Peyer's patch (tissue), 4 donors: ENCODE data around the gene FAM20A.

Source experiments
- POLR2A ChIP-seq, 2 donors: fragments of 450-650 bp; IDR thresholded peaks; one replicate each; pipeline ENCODE4 v1.5.1; 2017; ENCODE audit warnings: antibody characterized with exemption in 2 of 2, mild to moderate bottlenecking in 2 of 2, moderate library complexity in 2 of 2
- TF ChIP-seq, protein P1 (sequence below), 6 experiments: fragments of 450-650 bp in 4 of 6; fragments of 200-600 bp in 2 of 6; sonication (generic) in 1 of 6; IDR thresholded peaks; one replicate each; pipeline ENCODE4 v1.5.1; 2017 to 2019; ENCODE audit warnings: antibody characterized with exemption in 6 of 6, mild to moderate bottlenecking in 3 of 6, moderate library complexity in 1 of 6

DNA sequence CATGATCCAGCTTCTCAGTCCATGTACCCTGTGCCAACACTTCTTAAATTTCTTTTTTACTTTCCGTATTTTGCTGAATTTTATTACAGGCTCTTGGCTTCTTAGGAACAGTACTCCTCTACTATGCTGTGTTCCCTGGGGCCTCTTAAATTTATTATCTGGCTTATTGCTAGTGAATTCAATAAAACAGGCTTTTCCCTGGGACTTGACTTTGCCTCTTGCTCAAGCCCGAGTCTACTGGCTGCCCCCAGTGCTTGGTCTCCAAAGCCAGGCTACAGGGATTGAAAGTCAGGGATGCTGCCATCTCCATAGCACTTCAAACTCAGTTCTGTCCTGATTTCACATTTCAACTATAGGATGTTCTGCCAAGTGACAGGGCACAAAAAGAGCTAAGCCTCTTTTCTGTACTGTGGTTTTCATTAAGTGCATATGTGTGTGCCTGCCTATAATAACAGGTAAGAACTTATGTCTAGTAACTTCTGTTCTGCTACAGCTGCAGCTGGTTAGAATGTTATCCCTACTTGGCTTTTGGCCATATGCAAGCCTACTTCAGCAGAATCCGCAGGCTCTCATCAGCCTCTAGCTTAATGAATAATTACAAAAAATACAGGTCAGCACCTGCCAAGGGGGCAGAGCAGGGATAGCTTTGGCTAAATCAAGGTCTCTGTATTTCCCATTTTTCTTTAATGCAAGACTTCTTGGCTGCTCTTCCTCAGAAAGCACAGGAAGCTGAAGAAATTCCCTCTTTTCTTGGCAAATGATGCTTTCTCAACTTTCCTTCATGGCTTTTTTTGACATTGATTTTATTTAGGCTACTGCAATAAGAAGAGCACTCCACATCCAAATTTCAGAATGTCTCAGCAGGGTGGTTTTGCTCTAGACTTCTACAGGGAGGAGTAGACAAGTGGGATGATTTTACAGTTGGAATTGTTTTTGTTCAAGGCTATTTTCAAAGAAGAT, 8.2 kb downstream of the FAM20A start:
- TF ChIP-seq, protein P1, sequence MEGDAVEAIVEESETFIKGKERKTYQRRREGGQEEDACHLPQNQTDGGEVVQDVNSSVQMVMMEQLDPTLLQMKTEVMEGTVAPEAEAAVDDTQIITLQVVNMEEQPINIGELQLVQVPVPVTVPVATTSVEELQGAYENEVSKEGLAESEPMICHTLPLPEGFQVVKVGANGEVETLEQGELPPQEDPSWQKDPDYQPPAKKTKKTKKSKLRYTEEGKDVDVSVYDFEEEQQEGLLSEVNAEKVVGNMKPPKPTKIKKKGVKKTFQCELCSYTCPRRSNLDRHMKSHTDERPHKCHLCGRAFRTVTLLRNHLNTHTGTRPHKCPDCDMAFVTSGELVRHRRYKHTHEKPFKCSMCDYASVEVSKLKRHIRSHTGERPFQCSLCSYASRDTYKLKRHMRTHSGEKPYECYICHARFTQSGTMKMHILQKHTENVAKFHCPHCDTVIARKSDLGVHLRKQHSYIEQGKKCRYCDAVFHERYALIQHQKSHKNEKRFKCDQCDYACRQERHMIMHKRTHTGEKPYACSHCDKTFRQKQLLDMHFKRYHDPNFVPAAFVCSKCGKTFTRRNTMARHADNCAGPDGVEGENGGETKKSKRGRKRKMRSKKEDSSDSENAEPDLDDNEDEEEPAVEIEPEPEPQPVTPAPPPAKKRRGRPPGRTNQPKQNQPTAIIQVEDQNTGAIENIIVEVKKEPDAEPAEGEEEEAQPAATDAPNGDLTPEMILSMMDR (IDR thresholded peaks at IDR 0.05), result no peak
- no peak for TF ChIP-seq POLR2A (IDR thresholded peaks at IDR 0.05)
